GM18499 (cell line): ENCODE data around the gene NRCAM.
A peak's percentile ranks its signal among the peaks of the same experiment; 100 is the strongest.

Experiments used
- ATAC-seq: cut with Tn5 transposase; IDR thresholded peaks from one replicate; pipeline ENCODE4 v1.9.1; 2021; ENCODE audit warnings: moderate number of reproducible peaks; ENCODE audit not compliant: insufficient read depth, unreplicated experiment

The NRCAM gene

DNA sequence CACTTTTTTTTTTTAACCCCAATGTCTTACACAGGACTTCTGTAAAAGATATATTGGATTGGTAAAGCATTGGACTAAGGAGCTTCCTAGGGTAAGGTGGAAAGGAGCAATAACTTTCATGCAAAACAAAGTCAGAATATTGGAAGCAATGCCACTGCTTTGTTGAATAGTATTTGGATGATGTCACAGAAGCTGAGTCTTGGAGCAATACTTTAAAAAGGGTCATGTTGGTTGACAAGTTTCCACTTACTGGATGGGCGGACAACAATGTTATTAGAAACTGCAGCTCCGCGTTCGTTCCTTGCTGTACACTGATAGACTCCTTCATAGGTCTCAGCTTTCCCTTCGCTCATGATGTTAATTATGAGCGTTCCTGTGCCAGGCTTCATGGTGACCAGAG is 224.2 kb downstream of the NRCAM start:
- no peak for ATAC-seq

DNA sequence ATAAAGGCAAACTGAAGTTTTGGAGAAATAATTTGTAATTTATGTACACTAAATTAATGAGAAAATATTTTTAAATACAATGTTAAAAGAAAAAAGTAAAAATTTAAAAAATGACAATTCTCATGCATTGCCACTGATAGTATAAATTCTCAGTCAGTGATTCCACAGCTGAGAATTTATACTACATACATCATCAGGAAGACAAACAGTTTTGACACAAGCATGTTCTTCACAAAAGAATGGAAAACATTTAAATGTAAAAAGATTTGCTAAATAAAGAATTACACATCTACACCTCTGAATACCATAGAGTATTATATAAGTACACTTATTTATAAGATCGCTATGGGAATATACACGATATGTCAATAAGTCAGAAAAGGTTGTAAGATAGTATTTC is 225.0 kb downstream of the NRCAM start:
- ATAC-seq = no peak

DNA sequence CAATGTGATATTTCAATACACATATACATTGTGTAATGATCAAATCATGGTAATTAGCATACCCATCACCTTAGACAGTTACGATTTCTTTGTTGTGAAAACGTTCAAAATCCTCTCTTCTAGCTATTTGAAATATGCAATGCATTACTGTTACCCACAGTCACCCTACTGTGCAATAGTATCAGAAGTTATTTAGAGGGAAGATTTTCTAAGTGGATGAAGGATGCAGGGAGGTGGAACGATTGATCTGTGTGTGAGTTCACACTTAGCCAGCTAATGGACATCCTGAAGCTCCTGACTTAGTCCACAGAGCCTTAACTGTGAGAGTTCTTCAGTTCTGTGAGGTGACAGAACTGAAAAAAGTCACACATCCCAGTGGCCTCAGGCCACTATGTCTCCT is 228.9 kb downstream of the NRCAM start:
- no peak for ATAC-seq

DNA sequence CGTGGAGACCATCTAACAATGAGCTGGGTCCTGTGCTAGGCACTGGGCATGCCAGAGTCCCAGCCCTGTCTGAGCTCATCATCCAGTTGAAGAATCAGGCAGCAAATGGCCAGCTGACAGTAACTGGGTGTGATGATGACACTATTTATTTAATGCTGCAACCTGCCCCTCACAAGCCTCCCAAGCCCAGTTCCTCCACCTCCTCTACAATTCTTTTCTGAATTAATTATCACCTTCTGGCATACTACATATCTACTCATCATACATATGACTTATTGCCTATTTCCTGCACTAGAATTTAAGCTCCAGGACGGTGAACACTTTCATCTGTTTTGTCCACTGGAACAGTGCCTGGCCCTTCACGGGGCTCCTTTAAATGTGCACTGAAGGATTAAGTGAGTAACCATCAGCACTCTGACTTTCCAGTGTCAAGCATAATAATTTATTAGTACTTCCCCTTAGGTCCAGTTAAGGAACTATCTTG is 229.4 kb downstream of the NRCAM start:
- ATAC-seq = no peak

DNA sequence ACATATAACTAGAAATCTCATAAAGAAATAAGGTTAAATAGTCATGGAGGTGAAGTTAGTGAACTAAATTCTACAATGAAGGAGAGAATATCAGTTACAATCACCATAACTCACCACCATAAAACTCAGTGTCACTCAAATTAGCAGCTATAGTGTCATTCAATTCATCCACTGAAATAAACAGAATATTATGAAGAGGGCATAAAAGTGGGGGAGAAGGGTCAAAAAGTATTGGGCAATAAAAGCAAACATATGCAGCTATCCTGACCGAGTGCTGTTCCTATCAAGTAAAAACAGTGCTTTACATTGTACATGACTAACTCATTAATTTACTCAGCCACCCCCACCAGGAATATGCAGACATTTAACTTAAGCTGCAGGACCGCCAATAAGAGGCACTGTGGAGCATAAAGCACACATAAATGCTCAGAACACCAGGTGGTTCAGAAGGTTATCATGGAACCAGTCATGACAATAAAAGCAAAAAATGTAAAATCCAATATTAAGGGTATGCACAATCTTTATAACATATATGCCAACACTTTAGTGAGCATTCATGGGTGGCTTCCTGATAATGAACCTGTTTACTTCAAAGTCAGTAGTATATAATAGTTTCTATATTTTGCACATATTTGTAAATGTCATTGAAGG is 230.6 kb downstream of the NRCAM start:
- ATAC-seq = no peak

- ATAC-seq = no peak
Measured at GRCh38 chr7:108224387-108224786, 231.8 kb downstream of the NRCAM start.

- ATAC-seq = no peak
Measured at GRCh38 chr7:108222236-108222892, 233.9 kb downstream of the NRCAM start.

DNA sequence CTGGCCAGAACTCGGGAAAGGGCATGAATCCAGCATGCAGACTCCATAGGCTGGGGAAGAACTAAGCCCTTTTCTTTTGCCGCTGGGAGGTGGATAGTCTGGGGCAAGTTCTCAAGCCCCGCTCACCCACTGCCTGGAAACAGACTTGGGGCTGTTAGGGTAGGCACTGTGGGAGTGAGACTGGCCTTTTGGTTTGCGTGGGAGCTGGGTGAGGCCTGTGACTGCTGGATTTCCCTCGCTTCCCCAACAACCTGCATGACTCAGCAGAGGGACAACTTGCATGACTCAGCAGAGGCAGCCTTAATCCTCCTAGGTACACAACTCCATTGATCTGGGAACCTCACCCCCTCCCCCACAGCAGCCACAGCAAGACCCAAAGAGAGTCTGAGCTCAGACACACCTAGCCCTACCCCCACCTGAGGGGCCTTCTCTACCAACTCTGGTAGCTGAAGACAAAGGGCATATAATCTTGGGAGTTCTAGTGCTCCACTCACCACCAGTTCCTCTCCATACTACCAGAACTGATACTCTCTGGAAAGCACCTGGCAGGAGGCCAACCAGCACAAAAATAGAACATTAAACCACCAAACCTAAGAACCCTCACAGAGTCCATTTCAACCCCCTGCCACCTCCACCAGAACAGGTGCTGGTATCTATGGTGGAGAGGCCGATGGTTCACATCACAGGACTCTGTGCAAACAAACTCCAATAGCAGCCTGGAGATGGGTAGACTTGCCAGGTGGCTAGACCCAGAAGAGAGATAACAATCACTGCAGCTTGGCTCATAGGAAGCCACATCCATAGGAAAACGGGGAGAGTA is 244.6 kb downstream of the NRCAM start:
- peak; percentile 58 for ATAC-seq

DNA sequence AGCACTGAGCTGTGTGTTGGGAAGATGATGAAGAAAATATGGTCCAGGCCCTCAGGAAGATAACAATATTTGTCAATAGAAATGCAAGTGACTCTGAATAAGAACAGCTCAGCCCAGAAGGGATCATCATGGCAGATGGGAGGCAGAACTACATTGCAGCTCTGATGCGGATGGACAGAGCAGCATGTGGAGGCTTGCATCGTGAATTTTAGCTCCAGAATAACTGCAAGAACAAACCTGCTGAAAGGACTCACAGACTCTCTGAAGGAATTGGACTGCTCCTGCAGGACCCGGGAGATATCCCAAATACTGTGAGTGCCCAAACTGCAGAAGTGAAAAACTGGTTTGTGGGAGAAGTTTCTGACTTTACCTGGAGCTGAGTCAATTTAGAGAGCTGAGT is 245.4 kb downstream of the NRCAM start:
- no peak for ATAC-seq

- no peak for ATAC-seq
Measured at GRCh38 chr7:108205311-108205710, 250.9 kb downstream of the NRCAM start.

GRCh38 chr7:108204281-108204796 is 251.9 kb downstream of the NRCAM start:
- ATAC-seq = no peak

GRCh38 chr7:108203537-108203936 is 252.7 kb downstream of the NRCAM start:
- ATAC-seq = no peak

DNA sequence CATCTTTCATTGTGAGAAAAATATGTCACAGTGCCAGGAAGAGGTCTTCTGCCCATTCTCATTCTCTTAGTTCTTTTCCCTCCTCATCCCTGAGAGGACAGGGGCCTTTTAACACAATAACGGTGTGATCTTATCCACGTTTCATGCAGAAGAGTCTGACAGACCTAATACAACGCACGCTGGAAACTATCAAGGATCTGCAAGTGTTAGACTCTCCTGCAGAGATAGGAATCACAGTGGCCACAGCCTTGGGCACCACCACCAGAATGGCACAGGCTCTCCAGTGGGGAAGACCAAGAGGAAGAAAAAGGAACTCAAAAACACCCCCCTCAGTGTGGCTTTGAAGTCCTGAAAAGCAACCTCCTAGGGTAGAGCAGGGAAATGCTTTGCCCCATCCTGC is 253.5 kb downstream of the NRCAM start:
- ATAC-seq = no peak

DNA sequence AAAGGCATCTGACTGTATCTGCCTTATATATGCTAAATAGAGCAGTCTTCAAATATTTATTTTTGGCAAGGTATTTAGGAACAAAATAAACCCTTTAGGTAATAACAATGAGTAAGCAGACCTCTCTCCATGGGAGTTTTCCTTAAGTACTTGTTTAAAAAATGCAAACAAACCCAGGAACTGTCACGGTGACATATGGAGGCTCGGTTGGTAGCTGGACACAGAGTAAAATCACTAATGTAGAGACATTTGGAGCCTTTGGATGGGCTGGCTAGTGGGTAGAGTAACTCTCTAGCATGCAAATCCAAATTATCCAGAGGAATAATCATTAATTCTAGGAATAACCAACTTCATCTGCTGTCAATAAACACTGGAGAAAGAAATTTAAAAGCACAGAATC is 254.5 kb downstream of the NRCAM start:
- ATAC-seq = no peak

GRCh38 chr7:108200326-108200725 is 255.9 kb downstream of the NRCAM start:
- no peak for ATAC-seq

DNA sequence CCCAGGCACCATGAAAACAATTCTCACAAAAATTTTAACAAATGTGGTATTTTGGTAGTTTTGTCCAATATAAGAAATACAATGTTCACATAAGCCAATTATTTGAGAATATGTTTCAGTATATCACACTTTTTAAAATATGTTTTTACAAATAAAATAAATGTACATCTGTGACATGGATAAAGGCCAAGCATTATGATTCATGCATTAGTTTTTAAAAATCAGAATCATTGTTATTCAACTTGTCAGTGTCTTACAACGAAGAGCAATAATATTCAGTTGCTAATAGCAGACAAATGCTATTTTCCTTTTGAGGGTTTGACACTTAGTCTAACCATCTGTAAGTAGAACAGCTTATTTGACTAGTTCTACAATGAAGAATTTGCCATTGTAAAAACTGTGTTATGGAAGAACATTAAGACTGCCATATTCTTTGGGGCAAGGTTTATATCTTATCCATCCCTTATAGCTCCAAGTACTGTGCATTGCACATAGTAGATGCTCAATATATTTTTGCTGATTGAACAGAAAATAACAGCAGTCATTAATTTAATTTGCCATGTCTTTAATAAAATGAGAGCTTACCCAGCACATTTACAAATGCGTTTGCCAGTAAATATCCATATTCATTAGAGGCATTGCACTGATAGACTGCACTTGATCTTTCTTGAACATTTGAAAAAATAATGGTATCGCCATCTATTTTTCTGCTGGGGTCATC is 258.7 kb downstream of the NRCAM start:
- ATAC-seq = no peak

DNA sequence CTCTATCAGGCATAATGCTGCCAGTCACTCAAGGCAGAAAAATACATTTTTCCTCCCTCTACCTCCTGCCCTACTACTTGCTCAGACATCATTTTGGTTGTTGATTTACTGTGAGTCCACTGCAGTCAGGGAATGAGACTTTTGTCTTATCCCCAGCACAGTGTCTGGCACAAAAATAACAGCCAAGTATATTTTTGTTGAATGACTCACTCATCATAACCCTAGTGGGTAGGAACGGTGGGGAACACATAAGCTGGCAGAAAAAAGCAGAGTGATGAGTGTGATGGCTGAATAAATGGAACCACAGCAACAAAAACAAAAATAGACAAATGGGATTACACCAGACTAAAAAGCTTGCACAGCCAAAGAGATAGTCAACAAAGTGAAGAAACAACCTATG is 260.2 kb downstream of the NRCAM start:
- ATAC-seq = no peak

GRCh38 chr7:108193594-108194498 is 262.4 kb downstream of the NRCAM start:
- ATAC-seq = no peak

- ATAC-seq = no peak
Measured at GRCh38 chr7:108190891-108191290, 265.3 kb downstream of the NRCAM start.
